Right renal cortex interstitium (tissue), 3 donors: ENCODE data around the gene LPCAT4. TPM values are rescaled to one million over a fixed set of nuclear protein-coding genes. Genes with fewer than 3 reads are reported as not detected.
"Not testable (repeated sequence)": the region's sequence is repeated elsewhere in the genome, so short reads cannot be mapped to it uniquely, and the experiment has no call there.

Source experiments
- DNase-seq, 3 donors: peaks; one replicate each; pipeline ENCODE4 v3.0.0-alpha.2; 2013; ENCODE audit warnings: low read depth in 3 of 3, low spot score in 2 of 3
- polyA plus RNA-seq, 3 donors: library from polyadenylated mRNA; unstranded; fragments of 120-200 nt; gene quantifications; one replicate each; pipeline ENCODE4 v1.2.1, GENCODE V29; 2013; ENCODE audit not compliant: insufficient read length in 3 of 3

LPCAT4 gene
- polyA plus RNA-seq, 3 donors, result 30.2 to 33.3 (median 31.0) TPM

- DNase-seq, result no peak
Measured at GRCh38 chr15:34365091-34365825, 1.7 kb downstream of the LPCAT4 start.

- no peak for DNase-seq
Measured at GRCh38 chr15:34364041-34364440, 3.0 kb downstream of the LPCAT4 start.

GRCh38 chr15:34362047-34362773, 4.8 kb downstream of the LPCAT4 start:
- no peak for DNase-seq

- DNase-seq, result no peak
Measured at GRCh38 chr15:34361278-34361677, 5.7 kb downstream of the LPCAT4 start.

- no peak for DNase-seq
Measured at GRCh38 chr15:34360298-34360697, 6.7 kb downstream of the LPCAT4 start.

- DNase-seq, result no peak
Measured at GRCh38 chr15:34359416-34359815, 7.6 kb downstream of the LPCAT4 start.

GRCh38 chr15:34358948-34359347, 8.0 kb downstream of the LPCAT4 start:
- DNase-seq, result no peak

GRCh38 chr15:34358367-34358766, 8.6 kb downstream of the LPCAT4 start:
- DNase-seq, result no peak

- DNase-seq, result no peak
Measured at GRCh38 chr15:34357653-34358052, 9.3 kb downstream of the LPCAT4 start.

GRCh38 chr15:34355241-34355640, 11.8 kb downstream of the LPCAT4 start:
- no peak for DNase-seq

GRCh38 chr15:34354286-34354685, 12.7 kb downstream of the LPCAT4 start:
- no peak for DNase-seq

- no peak for DNase-seq
Measured at GRCh38 chr15:34353627-34354026, 13.4 kb downstream of the LPCAT4 start.

GRCh38 chr15:34352996-34353395, 14.0 kb downstream of the LPCAT4 start:
- DNase-seq, result not testable (repeated sequence)

- no peak for DNase-seq
Measured at GRCh38 chr15:34349769-34350168, 17.2 kb downstream of the LPCAT4 start.

GRCh38 chr15:34348735-34349300, 18.2 kb downstream of the LPCAT4 start:
- DNase-seq, result no peak

- no peak for DNase-seq
Measured at GRCh38 chr15:34347951-34348638, 18.9 kb downstream of the LPCAT4 start.

GRCh38 chr15:34342737-34343575, 24.0 kb downstream of the LPCAT4 start, which contains the start of the genes NOP10 and NUTM1:
Gene NOP10 (minus strand): TSS chr15:34343136. CDS start chr15:34343073, 63 bp downstream.
Gene NUTM1 (plus strand): TSS chr15:34343315. CDS start chr15:34343697, 382 bp downstream.
- peak; percentile 80 to 85 (median 82) for DNase-seq

- not testable (repeated sequence) for DNase-seq
Measured at GRCh38 chr15:34342213-34342736, 24.7 kb downstream of the LPCAT4 start.

- DNase-seq, result no peak
Measured at GRCh38 chr15:34341381-34342212, 25.4 kb downstream of the LPCAT4 start.
